A375 (cell line): ENCODE measurements around the gene KLHDC1. TPM values are rescaled to one million over a fixed set of nuclear protein-coding genes. Genes with fewer than 3 reads are reported as not detected.

Source experiments
- small RNA-seq: library from RNA; depleted of rRNA; stranded (forward); fragments of <200 nt; gene quantifications from one replicate; pipeline ENCODE3, GENCODE V24; 2014
- total RNA-seq: library from RNA; depleted of rRNA; stranded (reverse); fragments of >200 nt; shearing (Covaris generic); gene quantifications from 2 replicates; pipeline ENCODE4 v1.2.3, GENCODE V29; 2014; rRNA removed

The KLHDC1 gene
- total RNA-seq = 0.68 and 0.80 TPM in 2 replicates

GRCh38 chr14:49692811-49693734, at the start of gene KLHDC1:
Gene KLHDC1, plus strand, starts transcription at chr14:49693120. Its CDS starts 75 bp downstream, at chr14:49693195.

GRCh38 chr14:49687942-49688700, 4.8 kb upstream of the KLHDC1 start, which contains the start of gene POLE2:
Gene POLE2, minus strand, starts transcription at chr14:49688214. Its CDS starts 11 bp downstream, at chr14:49688203.

GRCh38 chr14:49767571-49768300, 74.8 kb downstream of the KLHDC1 start, which contains the start of gene KLHDC2:
Gene KLHDC2, plus strand, starts transcription at chr14:49768153. Its CDS starts 316 bp downstream, at chr14:49768469.

Small RNAs within 50 kb of the gene (small RNA-seq; reads per million reads assigned to genes)
- not detected for gene RNU6ATAC30P

Other genes with a start within 250 kb of the KLHDC1 start
- gene RPS29, start 106.7 kb upstream of the KLHDC1 start, total RNA-seq = 1,204 and 1,314 TPM in 2 replicates
- 23.2 and 25.0 TPM in 2 replicates for gene LRR1, start 94.2 kb upstream of the KLHDC1 start, total RNA-seq
- gene RPL36AL, start 72.5 kb upstream of the KLHDC1 start, total RNA-seq = 290 and 329 TPM in 2 replicates
- gene MGAT2, start 72.3 kb upstream of the KLHDC1 start, total RNA-seq = 26.9 and 27.3 TPM in 2 replicates
- gene DNAAF2, start 57.9 kb upstream of the KLHDC1 start, total RNA-seq = 12.9 and 17.6 TPM in 2 replicates
- gene POLE2, start 4.9 kb upstream of the KLHDC1 start, total RNA-seq = 11.4 and 13.8 TPM in 2 replicates
- 44.6 and 46.9 TPM in 2 replicates for gene KLHDC2, start 75.0 kb downstream of the KLHDC1 start, total RNA-seq
- 32.3 and 35.5 TPM in 2 replicates for gene NEMF, start 159.7 kb downstream of the KLHDC1 start, total RNA-seq
- gene ARF6, start 200.0 kb downstream of the KLHDC1 start, total RNA-seq = 37.2 and 40.3 TPM in 2 replicates